Neural cell (in vitro differentiated cells): ENCODE measurements around the gene SLCO1A2.

Source experiments
- CTCF ChIP-seq: fragments of 450-650 bp; IDR thresholded peaks from 2 replicates; pipeline ENCODE4 v1.5.1; 2014; ENCODE audit warnings: antibody characterized with exemption, mild to moderate bottlenecking, moderate library complexity; ENCODE audit not compliant: poor library complexity, severe bottlenecking
- EP300 ChIP-seq: fragments of 450-650 bp; conservative IDR thresholded peaks from 2 replicates; pipeline ENCODE4 v1.6.1; 2014; ENCODE audit warnings: antibody characterized with exemption, mild to moderate bottlenecking, moderate library complexity; ENCODE audit not compliant: poor library complexity, severe bottlenecking
- EZH2 ChIP-seq: fragments of 200-600, 300-800 bp; shearing (Covaris generic), sonication (generic); IDR thresholded peaks from 2 replicates; pipeline ENCODE4 v1.6.1; 2014; ENCODE audit warnings: antibody characterized with exemption, low read length, borderline replicate concordance, mild to moderate bottlenecking; ENCODE audit not compliant: insufficient read depth, poor library complexity, severe bottlenecking
- MXI1 ChIP-seq: fragments of 450-650 bp; conservative IDR thresholded peaks from 2 replicates; pipeline ENCODE4 v1.6.1; 2014; ENCODE audit warnings: antibody characterized with exemption, mild to moderate bottlenecking; ENCODE audit not compliant: poor library complexity, severe bottlenecking
- POLR2AphosphoS5 ChIP-seq: IDR thresholded peaks from 2 replicates; pipeline ENCODE4 v1.6.1; 2012
- RAD21 ChIP-seq: fragments of 450-650 bp; conservative IDR thresholded peaks from 2 replicates; pipeline ENCODE4 v1.6.1; 2014; ENCODE audit warnings: antibody characterized with exemption, mild to moderate bottlenecking, moderate library complexity
- SMC3 ChIP-seq: fragments of 450-650 bp; conservative IDR thresholded peaks from 2 replicates; pipeline ENCODE4 v1.6.1; 2014; ENCODE audit warnings: antibody characterized with exemption, mild to moderate bottlenecking, moderate library complexity; ENCODE audit not compliant: poor library complexity
- TAF1 ChIP-seq: IDR thresholded peaks from 2 replicates; pipeline ENCODE4 v1.6.1; 2012; ENCODE audit warnings: low read depth

- TF ChIP-seq EZH2 = no peak
- no peak for TF ChIP-seq RAD21
- TF ChIP-seq EP300 = no peak
- TF ChIP-seq CTCF = peak; percentile 42
- no peak for TF ChIP-seq POLR2AphosphoS5
- TF ChIP-seq SMC3 = no peak
- no peak for TF ChIP-seq TAF1
- no peak for TF ChIP-seq MXI1
These were observed 37.8 kb downstream of the SLCO1A2 start for GRCh38 chr12:21296751-21297406.
